ENCODE data around the gene PODNL1. TPM values are rescaled to one million over a fixed set of nuclear protein-coding genes. Genes with fewer than 3 reads are reported as not detected.

Gene PODNL1
- total RNA-seq, 2 donors from 2014 or later: 1.1 to 1.4 TPM

- ATAC-seq (peak in 1 of 2 donors; percentile 16), DNase-seq (no peak)
- intact Hi-C loops (cut with DNase I): loop anchor here in 1 of 2 donors (5.0 kb wide), 1 partner anchor 78 kb away; no protein-coding TSS in a partner anchor
Measured at GRCh38 chr19:13959962-13960862, 22.0 kb upstream of the PODNL1 start.

GRCh38 chr19:13959141-13959961, 21.1 kb upstream of the PODNL1 start:
- no peak for DNase-seq
- intact Hi-C loops (cut with DNase I): loop anchor here in 1 of 2 donors (5.0 kb wide), 1 partner anchor 77 kb away; no protein-coding TSS in a partner anchor
- ATAC-seq: no peak

GRCh38 chr19:13958043-13958442, 19.8 kb upstream of the PODNL1 start:
- no peak for ATAC-seq
- no peak for DNase-seq
- intact Hi-C loops (cut with DNase I): loop anchor here in 1 of 2 donors (5.0 kb wide), 1 partner anchor 76 kb away; no protein-coding TSS in a partner anchor

- no peak for ATAC-seq
- no peak for DNase-seq
- intact Hi-C loops (cut with DNase I): loop anchor here in 1 of 2 donors (5.0 kb wide), 1 partner anchor 75 kb away; no protein-coding TSS in a partner anchor
Measured at GRCh38 chr19:13957051-13957450, 18.8 kb upstream of the PODNL1 start.

GRCh38 chr19:13956365-13956744, 18.1 kb upstream of the PODNL1 start:
- intact Hi-C loops (cut with DNase I): loop anchor here in 1 of 2 donors (5.0 kb wide), 1 partner anchor 74 kb away; no protein-coding TSS in a partner anchor
- ATAC-seq (no peak), DNase-seq (no peak)

DNA sequence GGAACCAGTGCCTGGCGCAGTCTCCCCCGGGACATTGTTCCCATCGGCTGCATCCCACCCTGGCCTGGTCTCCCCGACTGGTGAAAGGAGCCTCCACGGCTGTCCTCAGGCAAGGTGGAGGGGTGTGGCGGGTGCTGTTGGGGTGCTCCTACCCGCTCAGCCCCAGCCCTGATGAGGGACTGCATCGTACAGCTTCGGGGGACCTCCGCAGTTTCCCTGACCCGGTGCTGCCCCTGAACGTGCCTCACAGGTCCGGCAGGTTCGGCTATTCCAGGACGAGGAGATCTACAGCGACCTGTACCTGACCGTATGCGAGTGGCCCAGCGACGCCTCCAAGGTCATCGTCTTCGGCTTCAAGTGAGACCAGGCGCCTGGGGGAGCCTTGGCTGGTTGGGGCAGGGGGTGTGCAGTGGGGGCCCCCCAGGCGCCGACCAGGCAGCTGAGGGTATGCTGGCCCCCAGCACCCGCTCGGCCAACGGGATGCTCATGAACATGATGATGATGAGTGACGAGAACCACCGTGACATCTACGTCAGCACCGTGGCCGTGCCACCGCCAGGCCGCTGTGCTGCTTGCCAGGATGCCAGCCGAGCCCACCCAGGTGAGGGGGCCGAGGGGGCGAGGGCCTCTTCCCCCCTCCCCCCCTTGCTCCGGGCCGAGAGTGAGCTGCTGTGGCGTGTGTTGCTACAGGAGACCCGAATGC, 17.6 kb upstream of the PODNL1 start:
- DNase-seq: no peak
- ATAC-seq: no peak
- intact Hi-C loops (cut with DNase I): loop anchor here in 1 of 2 donors (5.0 kb wide), 1 partner anchor 74 kb away; no protein-coding TSS in a partner anchor

DNA sequence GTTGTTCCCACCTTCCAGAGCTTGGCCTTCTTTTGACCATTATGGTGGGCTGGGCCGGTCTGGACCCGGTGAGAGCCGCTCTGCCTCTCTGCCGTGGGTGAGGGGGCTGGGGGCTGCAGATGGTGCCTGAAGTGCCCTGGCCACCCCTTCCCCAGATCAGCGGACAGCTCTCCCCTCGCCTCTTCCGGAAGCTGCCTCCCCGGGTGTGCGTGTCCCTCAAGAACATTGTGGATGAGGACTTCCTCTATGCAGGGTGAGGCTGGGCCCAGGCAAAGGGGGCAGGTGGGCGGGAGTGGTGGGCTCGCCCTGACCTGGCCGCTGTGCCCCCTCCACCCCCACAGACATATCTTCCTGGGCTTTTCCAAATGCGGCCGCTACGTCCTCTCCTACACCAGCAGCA, 16.0 kb upstream of the PODNL1 start:
- ATAC-seq: no peak
- no peak for DNase-seq
- intact Hi-C loops (cut with DNase I): no loop called here

DNA sequence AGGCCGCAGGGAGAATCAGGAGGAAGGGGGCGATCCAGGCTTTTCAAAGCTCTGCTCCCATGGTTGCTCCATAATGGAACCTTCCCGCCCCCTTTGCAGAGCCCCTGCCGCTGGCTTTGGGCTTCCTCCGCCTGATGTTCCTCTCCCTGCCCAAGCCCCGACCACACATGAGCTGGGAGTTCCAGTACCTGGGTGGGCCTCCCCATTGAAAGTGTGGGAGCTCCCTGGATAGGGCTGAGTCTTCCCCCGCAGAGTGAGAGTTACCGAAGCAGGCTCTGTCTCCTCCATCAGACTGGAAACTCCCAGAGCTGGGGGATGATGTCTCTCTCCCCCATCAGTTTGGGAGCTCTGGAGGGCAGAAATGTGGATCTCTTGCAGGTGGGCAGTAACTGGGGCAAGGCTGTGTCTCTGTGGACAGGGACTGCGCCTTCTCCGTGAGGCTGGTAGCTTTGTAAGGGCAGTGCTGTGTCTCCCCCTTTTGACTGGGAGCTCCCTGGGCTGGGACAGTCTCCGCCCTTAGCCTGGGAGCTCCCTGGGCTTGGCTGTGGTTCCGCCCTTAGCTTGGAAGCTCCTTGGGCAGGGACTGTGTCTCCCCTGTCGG, 14.8 kb upstream of the PODNL1 start:
- DNase-seq: no peak
- ATAC-seq: peak; percentile 2 to 10
- intact Hi-C loops (cut with DNase I): no loop called here

GRCh38 chr19:13952154-13952930, 14.1 kb upstream of the PODNL1 start, which contains the start of gene DCAF15:
Gene DCAF15 (plus strand): TSS chr19:13952509. CDS start chr19:13952513, 4 bp downstream.
- peak; percentile 100 for DNase-seq
- ATAC-seq: peak; percentile 99
- intact Hi-C loops (cut with DNase I): no loop called here

DNA sequence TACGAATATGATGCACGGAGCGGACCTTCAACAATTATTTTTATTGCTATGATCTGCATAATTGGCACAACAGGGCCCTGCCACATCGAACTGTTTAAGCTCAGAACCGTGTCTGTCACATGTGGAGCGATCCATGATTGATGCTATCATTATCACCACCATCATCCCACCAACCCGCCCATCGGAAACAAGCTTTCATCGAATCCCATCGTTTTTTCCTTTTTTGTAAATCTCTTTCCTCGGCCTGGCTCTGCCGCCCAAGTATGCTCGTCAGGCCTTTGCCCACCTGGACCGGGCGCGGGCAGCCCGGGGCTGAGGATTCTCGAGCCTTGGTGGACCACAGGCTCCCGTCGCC, 13.6 kb upstream of the PODNL1 start:
- no peak for ATAC-seq
- intact Hi-C loops (cut with DNase I): no loop called here
- no peak for DNase-seq

DNA sequence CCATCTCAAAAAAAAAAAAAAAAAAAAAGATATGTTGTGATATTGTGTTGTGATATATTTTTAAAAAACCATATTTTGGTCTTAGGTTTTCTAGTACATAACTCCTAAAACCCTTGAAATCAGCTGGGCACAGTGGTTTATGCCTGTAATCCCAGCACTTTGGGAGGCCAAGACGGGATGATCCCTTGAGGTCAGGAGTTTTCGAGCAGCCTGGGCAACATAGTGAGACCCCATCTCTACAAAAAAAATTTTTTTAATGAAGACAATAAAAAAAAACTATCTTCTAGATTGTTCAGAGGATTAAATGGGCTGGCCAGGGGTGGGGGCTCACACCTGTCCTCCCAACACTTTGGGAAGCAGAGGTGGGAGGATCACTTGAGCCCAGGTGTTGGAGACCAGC, 12.8 kb upstream of the PODNL1 start:
- no peak for ATAC-seq
- intact Hi-C loops (cut with DNase I): no loop called here
- no peak for DNase-seq

DNA sequence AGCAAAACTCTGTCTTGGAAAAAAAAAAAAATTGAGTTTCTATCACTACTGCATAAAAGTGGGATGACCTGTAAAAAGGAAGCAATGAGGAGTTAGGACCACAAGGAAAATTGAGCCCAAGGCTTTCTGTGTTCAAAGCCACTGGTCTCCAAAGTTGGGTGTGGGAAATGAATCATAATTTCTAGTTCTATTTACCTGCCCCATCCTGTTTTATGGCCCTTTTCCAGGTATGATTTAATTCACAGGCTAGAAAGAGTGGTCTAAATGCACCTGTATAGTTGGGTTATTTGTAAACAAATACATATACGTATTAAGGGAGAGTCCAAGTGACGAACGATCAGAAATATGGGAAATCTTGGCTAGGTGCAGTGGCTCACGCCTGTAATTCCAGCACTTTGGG, 8.2 kb upstream of the PODNL1 start:
- DNase-seq: no peak
- ATAC-seq: no peak
- intact Hi-C loops (cut with DNase I): no loop called here

DNA sequence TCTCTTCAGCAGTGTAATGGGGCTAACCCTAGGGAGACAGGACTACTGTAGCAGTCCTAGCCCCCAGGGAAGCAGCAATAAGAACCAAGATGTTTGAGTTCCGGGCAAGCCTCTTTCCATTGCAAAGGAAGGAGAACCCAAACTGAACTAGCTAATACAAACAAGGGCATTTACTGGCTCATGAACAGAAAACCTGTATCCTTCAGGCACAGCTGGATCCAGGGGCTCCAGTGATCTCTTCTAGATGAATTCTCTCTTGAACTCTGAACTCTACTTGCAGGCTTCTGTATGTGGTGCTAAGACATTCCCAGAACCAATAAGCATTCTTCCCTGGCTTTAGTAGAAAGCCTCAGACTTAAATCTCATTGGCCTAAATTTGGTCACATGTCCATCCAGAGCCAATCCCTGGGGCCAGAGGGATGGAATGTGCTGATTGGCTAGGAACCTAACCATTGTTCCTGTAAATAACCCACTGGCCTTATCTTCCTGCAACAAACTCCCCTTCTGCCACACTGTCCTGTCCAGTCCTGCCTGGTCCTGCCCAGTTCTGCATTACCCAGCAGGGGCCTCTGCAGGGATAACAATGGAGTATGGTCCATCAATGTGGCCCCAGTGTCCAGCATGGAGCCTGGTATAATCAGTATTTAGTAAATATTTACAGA, 3.9 kb upstream of the PODNL1 start:
- ATAC-seq (no peak), DNase-seq (no peak)
- intact Hi-C loops (cut with DNase I): no loop called here

- peak in 1 of 2 donors; percentile 12 for ATAC-seq
- intact Hi-C loops (cut with DNase I): no loop called here
- DNase-seq: no peak
Measured at GRCh38 chr19:13937479-13938300, 527 bp downstream of the PODNL1 start.

DNA sequence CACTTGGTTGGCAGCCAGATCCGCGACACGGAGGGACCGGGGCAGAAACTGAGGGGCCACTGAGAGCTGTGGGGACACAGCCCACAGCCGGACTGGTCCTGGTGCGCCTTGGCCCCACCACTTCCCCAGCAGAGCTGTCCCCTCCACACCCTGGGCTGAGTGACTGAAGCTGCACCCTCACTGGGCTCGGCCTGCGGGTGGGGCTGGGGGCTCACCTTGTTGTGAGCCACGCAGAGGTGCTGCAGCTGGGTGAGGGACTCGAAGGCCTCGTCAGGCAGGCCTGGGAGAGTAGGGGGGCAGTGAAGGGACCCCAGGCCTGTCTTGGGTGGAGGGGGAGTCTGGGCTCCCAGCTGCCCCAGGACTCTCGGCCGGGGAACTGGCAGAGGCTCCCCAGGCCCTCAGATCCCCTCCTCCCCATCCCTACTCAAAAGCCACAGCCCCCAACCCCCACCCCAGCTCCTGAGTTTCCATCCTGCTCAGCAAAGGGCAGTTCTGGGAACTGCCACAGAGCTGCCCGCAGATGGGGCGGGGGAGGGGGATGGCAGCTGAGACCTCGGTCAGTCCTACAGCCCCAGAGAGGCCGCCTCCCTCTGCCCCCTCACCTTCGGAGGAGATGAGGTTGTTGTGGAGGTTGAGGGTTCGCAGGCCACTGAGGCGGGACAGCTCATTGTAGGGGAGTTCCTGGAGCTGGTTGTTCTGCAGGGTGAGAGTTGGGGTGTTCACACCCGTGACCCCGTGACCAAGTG, 2.3 kb downstream of the PODNL1 start:
- ATAC-seq (no peak), DNase-seq (no peak)
- intact Hi-C loops (cut with DNase I): no loop called here

DNA sequence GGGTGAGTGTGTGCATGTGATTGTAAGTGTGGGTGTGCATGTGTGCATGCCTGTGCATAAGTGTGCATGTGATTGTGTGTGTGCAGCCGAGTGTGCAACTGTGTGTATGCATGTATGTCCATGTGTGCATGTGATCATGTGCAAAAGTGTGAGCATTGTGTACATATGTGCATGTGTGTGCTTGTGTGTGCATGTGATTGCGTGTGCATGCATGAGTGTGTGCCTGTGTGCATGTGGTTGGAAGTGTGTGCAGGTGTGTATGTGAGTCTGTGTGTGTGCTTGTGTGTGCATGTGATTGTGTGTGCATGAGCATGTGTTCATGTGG, 3.5 kb downstream of the PODNL1 start:
- DNase-seq (no peak), ATAC-seq (no peak)
- intact Hi-C loops (cut with DNase I): no loop called here

Data from left cardiac atrium (tissue), 4 donors.